GM10266 (cell line): ENCODE data around the gene USE1.
"Not testable (repeated sequence)": the region's sequence is repeated elsewhere in the genome, so short reads cannot be mapped to it uniquely, and the experiment has no call there.

Experiments
- DNase-seq: peaks from one replicate; pipeline ENCODE4 v3.0.0; 2012; ENCODE audit errors: extremely low spot score
- CTCF ChIP-seq: IDR thresholded peaks from 2 replicates; pipeline ENCODE4 v1.5.1; 2012; ENCODE audit warnings: mild to moderate bottlenecking, low read depth; ENCODE audit not compliant: control insufficient read depth, insufficient read depth; ENCODE audit errors: missing control alignments

The USE1 gene

DNA sequence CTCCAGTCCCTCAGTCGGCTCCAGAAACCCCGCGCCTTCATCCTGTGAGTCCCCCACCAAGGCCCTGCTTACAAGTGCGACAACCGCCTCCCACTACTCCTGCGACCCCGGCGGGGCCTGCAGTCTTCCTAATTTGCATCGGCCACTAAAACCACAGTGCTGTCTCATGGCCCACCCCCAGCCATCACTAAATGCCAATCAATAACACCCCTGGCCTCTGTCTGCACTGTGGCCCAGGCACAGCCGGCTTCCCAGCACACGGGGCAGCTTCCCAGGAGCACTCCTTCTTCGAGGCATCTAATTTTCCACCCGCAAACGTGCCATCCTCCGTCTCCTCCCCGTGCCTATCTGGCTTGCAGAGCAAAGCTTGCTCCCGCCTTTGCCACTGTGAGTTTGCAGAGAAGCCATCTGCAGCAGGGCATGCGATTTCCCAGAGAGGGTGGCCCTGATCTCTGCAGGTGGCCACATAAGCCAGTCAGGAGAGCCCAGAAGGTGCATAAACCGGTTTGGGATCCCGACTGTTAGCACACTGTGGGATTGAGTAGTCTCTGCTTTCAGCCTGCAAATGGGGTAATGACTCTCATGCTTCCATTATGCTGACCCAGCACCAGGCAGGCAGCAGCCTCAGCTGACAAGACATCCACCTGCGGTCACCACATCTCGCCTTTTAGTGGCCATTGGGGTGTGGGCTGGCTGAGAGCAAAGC, 34.0 kb upstream of the USE1 start:
- DNase-seq, result no peak
- no peak for TF ChIP-seq CTCF

GRCh38 chr19:17183271-17183761, 31.8 kb upstream of the USE1 start:
- DNase-seq, result peak; percentile 60
- TF ChIP-seq CTCF, result peak; percentile 6

DNA sequence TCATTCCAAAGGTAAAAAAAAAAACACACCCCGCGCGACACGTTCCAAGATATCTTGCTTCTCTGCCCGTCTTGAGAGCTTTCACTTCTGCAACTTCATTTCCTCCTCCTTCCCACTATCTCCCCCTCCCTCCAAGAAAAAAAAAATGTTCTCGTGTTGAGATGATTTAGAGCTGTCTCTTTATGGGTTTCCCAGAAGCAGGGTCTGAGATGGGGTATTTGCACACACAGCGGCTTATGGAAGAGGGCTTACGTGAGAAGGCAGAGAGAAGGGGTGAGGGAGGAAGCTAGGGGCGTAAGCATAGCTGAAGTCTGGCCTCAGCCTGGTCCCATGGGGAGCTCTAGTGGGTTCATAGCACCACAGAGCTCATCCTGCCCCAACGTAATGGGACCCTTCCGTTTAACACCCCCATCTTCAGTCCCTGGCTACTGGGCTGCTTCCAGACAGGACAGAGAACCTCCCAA, 31.3 kb upstream of the USE1 start:
- DNase-seq, result peak; percentile 57
- TF ChIP-seq CTCF, result no peak

DNA sequence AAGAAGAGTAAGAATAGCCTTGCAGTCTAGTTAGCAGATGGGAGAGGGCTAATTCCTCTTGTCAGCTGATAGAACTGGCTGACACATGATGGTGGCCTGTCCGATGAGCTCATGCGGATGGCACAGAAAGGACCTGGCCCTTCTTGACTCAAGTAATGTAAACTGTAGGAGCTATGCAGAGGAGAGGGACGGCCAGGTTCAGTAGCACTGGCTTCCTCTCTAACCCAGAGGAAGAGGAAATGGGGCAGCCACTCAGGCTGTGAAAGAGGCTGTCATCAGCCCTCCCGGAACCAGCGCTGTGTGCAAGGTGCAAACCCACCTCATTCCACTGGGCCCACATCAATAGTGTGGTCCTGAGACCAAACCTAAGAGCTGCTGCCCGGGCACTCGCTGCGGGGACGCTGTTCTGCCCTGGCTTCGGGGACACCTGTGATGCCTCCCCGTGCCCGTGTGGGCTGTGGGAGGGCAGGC, 30.8 kb upstream of the USE1 start:
- DNase-seq, result no peak

GRCh38 chr19:17185590-17185989, 29.6 kb upstream of the USE1 start:
- TF ChIP-seq CTCF, result no peak
- no peak for DNase-seq

More for the DNA sequence above, 30.8 kb upstream of the USE1 start:
- TF ChIP-seq CTCF, result no peak

- not testable (repeated sequence) for DNase-seq
These were observed 23.4 kb upstream of the USE1 start for GRCh38 chr19:17191736-17192135.

DNA sequence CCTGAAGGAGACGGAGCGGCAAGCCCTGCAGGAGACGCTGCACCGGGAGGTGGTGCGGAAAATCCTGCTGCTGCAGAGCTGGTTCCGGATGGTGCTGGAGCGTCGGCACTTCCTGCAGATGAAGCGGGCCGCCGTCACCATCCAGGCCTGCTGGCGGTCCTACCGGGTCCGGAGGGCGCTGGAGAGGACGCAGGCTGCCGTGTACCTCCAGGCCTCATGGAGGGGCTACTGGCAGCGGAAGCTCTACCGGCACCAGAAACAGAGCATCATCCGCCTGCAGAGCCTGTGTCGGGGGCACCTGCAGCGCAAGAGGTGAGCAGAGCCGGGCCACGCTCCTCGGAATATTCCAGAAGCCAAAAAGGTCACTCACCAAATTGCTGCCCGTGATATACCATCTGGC, 22.4 kb upstream of the USE1 start:
- no peak for TF ChIP-seq CTCF
- DNase-seq, result no peak
